HG03378 (cell line): ENCODE data around the gene SERPINA1.
"Not testable (repeated sequence)": the region's sequence is repeated elsewhere in the genome, so short reads cannot be mapped to it uniquely, and the experiment has no call there.

ENCODE experiments used
- ATAC-seq: cut with Tn5 transposase; IDR thresholded peaks from one replicate; pipeline ENCODE4 v1.9.1; 2021; ENCODE audit warnings: mild to moderate bottlenecking, moderate library complexity; ENCODE audit not compliant: unreplicated experiment

SERPINA1 gene

DNA sequence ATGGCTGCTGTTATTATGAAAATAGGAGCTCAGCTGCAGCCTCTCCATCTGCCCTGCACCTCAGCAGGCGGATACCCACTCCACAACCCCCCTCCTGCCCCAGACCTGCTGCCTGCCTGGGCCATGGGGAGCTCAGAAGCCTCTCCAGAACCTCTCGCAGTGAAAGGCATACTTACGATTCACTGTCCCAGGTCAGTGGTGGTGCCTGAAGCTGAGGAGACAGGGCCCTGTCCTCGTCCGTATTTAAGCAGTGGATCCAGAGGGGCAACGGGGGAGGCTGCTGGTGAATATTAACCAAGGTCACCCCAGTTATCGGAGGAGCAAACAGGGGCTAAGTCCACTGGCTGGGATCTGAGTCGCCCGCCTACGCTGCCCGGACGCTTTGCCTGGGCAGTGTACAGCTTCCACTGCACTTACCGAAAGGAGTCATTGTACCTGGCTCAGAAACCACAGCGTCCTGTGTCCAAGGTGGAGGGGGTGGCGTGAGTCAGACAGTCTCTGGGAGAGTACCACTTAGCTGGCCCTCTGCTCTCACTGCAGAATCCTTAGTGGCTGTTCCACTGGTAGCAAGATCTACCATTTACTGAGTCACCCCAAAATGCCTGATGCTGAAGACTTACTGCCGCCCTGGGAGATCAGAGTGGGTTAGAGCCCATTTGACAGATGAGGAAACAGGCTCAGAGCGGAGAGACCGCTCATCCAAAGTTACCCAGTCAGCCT, at the start of gene SERPINA1:
Gene SERPINA1 (minus strand): TSS at position 219 of the 720 bp plus-strand sequence. CDS start 5,365 bp downstream, outside the sequence.
- no peak for ATAC-seq

DNA sequence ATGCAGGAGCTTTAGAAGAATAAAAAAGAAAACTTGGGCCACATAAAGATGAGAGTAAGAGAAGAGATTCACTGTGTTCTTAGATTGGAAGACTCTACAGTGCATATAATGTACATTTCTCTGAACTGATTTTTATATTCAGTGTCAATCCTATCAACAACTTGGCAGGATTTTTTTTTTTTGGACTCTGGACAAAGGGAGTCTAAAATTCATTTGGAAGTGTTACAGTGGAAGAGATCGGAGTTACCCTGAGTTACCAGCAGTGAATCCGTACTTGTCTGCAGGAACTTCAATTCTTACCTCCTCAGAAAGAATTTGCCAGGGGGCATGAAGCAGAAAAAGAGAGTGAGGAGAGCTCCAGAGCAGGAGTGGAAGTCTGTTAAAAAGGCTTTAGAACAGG, 40.2 kb upstream of the SERPINA1 start:
- no peak for ATAC-seq

DNA sequence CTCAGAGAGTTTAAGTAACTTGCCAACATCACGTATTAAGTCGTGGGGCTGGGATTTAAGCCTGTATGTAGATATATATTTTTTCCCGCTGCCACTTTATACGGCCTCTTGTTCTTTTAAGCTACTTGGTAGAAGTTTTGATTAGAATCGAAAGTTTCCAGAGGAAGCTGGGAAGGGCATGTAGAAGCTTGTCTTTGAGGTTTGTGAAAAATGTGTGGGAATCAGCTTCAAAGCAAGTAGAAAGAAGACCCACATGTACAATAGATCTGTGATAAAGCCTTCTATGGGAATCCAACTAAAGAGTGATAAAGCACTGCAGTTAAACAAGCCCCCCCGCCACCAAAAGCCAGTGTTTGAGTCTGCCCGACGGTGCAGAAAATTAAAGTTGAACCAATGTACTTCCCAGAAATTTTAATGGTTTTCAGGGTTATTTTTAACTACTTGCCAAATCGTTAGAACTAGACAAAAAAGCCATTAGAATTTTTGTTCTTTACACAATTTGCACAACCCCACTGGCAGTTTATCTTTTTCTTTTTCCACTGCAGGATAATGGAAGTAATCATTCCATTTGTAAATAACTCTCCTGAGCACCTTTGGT, 38.7 kb upstream of the SERPINA1 start:
- no peak for ATAC-seq

DNA sequence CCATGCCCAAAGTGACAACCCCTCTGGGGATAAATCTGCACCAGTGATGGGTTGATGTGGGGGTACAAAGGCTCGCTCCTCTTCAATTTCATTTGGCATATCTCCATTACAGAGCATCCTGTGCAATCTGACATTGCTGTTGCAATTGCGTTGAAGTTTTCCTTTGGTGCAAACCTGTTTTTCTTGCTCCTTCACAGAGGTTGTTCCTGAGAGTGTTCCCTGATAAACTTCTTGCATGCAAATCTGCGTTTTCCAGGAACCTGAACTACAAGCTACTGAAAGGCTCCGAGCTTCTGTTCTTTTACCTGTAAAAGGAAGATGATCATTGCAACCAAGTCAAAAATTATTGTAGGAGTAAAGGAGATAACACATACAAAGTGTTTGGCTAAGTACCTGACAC, 38.1 kb upstream of the SERPINA1 start:
- ATAC-seq: no peak

DNA sequence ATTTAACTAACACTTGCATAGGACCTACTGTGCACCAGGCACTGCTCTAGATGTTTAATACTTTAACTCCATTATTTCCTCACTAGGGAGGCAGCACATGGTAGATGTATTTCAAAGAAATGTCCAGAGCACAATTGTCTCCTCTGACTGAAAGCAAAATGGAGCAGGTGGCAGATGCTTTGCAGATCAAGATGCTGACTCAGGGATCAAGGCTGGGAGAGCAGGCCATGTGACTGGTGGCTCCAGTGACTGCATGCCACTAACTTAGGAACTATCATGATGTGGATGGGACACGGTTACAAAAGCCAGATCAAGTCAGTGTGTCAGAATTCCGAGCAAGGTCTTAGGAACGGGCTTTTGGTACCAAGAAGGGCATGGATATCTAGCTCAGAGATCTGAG, 36.0 kb upstream of the SERPINA1 start:
- ATAC-seq: no peak

DNA sequence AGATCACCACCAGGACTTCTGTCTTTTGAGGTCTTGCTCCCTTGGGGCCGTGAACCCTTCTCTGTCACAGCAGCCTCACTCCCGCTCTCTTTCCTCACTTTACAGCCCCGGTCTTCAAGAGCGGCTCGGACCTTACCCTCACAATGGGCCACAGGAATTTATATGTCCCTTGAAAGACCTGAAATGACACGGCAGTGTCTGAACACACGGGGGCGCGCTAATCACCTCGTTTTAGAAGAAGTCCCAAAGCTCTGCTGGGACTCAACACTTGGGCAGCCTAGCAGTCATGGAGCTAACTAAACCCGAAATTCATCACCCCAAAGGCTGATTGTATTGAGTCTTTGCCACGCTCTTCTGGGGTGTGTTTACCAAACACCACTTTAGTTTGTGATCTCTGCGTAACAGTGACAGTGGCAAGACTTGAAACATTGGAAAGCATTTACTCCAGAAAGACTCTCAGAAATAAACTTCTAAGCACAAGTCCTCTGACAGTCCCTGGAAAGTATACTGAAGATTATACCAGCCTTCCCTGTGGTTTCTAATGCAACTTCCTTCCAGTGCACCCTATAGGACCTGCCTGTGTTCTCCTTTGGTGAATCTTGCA, 35.2 kb upstream of the SERPINA1 start:
- ATAC-seq: no peak

DNA sequence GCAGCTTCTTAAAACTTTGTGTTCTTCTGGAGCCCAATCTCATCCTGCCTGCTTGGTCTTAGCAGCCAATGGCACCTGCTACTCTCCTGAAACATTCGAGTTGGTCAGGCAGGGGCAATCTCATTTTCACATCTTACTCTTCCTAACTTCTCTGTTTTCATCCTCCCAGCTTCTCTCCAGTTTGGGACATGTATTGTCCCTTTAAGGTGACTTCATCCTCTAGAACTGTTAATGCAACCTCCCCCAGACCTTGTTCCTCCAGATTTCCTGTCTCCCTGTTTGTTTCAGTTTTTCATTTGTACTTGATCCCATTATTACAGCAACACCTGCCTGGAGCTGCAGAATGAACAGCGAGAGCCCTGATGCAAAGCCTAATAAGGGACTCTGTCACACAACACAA, 32.9 kb upstream of the SERPINA1 start:
- ATAC-seq: no peak

DNA sequence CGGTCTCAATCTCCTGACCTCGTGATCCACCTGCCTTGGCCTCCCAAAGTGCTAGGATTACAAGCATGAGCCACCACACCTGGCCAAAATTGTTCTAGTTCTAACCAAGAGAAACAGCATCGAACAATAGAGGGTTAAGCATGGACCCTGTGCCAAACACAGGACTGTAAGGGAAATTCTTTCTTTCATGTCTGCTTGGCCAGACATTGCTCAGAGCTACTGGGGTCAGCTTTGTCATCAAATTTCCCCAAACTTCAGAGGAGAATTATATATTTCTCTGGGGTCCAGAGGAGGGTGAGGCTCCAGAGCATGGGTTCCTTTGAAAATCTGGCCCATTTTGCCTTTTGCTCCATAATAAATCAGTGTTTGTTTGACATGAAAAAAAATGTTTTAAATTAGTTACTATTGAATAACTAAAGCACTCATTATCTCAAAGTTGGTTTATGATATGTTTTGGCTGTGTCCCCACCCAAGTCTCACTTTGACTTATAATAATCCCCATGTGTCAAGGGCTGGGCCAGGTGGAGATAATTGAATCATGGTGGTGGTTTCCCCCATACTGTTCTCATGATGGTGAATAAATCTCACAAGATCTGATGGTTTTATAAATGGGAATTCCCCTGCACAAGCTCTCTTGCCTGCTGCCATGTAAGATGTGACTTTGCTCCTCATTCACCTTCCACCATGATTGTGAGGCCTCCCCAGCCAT, 29.2 kb upstream of the SERPINA1 start:
- not testable (repeated sequence) for ATAC-seq

DNA sequence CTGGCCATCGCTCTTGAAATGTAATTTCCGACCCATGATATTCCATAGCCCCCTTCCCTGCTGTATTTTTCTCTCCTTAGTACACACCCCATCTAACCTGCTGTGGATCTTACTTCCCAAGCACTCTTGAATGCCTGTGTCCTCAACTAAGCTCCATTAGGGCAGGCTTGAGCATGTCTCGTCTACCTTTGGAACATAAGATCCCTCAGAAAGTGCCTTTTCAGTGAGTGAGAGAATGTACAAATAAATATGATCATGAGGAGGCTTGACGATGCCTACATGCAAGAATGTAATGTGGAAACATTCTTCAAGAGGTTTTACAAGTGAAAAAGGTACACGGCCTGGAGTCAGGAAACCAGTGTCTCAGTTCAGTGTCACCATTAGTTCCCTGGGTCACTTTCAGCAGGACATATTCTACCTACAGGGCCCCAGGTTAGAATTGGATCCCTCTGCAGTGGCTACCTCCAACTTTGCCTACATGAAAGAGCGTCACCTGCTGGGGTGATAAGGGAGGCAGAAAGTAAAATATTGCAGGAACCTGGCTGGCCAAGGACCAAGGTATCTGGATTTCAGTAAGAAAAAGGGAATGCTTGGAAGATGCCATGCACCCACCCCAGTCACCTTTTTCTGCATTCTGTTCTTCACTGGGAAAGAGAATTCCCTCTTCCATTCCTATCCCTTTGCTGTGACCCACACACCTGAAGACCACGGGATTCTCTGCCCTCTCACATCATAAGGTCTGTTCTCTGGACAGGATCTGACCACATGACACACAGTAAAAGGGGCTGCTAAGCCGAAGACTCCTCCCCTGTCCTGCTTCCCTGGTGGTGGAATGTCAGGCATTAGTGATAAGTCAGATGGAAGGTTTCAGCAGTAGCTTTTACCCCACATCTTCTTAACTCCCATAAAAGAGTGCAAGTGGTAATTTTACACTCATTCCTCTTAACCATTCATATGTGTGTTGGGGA, 24.6 kb upstream of the SERPINA1 start:
- no peak for ATAC-seq

DNA sequence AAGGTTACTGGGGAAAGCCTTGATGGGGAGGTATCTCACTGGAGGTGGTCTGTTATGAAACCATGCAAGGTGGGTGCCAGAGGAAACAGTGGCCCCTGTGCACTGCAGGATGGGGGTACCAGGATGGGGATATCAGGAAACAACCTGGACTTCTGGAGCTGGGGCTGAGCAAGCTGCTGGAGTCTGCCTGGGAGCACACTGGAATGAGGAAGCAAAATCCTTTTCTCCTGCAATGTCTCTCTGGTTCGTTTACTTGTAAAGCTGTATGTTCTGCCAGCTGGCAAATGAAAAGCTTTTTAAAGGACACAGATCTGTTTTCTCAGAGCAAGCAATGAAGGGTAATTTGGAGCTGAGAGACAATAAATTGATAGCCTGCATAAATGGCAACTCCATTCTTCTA, 23.2 kb upstream of the SERPINA1 start:
- ATAC-seq: no peak

DNA sequence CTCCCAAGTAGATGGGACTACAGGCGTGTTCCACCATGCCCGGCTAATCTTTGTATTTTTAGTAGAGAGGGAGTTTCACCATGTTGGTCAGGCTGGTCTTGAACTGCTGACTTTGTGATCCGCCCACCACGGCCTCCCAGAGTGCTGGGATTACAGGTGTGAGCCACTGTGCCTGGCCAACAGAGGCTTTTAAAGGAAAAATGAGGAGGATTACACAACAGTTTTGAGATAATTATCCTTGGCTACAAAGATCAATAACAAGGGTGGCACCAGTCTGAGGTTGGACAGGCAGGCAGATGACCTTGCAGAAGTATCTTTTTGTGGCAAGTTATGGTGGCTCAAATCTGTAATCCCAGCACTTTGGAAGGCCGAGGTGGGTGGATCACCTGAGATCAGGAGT, 21.0 kb upstream of the SERPINA1 start:
- not testable (repeated sequence) for ATAC-seq

DNA sequence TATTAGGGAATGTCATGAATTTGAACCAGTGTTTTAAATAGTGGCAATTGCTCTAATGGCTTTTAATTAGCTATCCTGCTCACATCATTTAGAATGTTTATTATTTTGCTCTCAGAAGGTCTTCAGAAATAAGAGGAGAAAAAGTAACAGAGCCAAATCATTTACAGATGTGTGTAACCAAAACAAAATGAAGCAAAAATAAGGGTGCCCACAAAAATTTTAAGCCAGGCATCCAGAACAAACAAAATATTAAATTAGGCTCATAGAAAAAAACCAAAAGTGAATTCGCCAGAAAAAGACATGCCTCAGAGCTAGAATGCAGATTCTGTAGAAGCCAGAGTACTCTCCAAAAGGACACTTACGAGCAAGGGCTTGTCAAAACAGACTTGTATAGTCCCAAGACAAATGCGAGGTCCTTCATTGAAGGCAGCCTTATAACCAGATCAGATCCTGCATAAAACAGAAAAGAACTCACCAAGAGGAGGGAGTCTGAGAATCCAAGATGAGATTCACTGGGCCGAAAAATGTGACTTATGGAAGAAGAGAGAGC, 20.2 kb upstream of the SERPINA1 start:
- ATAC-seq: no peak

DNA sequence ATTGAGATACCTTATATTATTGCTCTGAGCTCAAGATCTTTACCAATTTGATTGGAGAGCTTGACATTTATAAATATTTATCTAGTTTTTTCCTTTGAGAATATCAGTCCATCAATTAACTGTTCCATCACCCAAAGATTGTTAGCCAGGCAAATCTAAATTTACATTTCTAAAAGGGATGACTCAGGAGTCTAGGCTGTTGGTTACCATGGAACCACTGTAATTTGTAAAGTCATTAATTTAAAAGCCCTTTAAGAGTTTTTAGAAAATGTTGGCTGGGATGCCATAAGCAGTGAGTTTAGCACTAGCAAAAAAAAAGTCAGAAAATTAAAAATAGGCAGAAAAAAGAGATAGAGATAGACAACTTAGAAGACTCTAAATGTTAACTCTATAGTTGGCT, 19.5 kb upstream of the SERPINA1 start:
- ATAC-seq: no peak

DNA sequence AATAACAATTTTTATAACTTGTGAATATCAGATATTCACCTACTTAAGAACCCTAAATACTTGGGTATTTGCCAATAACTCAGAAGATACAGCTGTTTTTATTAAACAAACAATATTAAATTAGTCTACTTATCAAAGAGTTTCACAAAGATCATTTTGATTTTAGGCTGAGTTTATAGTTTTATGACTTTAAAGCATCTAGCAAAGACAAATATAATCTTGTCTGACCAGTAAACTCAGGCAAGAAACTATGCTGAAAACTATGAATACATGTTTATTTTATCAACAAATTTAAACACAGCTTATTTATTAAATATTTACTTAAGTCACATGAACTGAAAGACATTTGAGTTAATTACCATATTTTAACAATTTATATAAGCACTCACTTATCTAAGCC, 18.5 kb upstream of the SERPINA1 start:
- ATAC-seq: no peak

DNA sequence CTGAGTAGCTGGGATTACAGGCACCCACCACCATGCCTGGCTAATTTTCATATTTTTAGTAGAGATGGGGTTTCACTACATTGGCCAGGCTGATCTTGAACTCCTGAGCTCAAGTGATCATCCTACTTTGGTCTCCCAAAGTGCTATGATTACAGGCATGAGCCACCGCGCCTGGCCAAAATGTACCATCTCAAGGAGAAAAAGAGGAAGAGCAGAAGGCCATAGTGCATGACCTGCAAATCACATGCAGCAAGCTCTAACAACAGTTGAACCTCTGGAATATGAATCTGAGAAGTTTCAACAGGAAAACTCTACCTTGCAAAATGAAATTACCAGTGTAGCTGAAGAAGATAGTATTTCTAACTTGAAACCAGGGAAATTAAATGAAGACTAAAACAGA, 17.1 kb upstream of the SERPINA1 start:
- no peak for ATAC-seq

DNA sequence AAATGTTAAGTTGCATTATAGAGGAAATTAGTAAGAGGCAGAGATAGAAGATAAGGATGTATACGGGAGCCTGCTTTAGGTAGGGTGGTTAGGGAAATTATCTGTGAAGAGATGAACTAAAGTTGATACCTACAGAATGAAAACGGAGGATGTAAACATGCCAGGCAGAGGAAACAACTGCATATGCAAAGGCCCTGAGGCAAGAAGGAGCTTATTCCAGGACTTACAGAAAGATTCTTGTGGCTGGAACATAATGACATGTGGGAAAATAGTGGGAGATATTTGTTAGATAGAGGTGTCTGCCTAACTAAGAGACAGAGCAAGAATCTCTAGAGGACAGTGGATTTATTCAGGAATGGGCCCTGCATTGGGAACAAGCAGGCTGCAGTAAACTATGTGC, 16.2 kb upstream of the SERPINA1 start:
- ATAC-seq: no peak

DNA sequence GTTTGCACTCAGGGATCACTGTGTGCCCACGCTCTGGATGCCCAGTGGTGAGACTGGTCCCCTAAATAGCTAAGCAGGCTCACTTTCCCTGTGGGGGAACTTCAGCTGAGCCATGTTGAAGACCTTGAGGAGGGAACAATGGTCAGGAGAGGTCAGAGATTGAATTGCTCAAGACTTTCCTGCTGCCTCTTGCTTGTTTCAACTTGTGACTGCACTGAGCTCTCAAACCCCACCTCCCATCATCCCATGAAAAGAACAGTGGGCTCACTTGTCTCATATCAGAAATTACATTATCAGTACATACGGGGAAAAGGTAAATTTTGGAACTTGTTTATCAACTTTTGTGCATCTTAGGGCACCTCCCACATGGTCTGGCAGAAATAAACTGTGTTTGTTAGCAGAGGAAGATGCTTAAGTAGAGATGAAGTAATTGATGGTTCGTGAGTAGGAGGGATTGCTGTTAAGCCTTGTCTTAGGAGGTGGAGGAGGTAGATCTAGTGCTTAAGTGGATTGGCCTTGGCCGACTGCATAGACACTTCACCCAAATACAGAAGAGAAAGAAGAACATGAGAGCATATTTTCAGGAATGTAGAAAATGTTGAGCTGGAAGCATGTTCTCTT, 15.0 kb upstream of the SERPINA1 start:
- no peak for ATAC-seq

DNA sequence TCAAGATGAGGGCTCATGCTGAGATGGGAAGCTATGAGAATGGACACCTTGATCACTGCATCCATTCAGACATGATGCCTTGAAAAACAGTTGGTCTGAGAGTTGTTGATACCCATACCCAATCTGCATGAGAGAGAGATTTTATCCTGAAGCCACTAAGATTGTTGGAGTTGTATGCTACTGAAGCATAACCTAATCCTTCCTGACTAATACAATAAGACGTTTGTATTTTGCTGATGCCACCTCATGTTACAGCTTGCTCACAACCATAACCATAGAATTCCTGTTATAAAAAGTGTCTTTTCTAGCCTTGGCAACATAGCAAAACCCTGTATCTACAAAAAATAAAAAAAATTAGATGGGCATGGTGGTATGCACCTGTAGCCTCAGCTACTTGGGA, 12.7 kb upstream of the SERPINA1 start:
- no peak for ATAC-seq

DNA sequence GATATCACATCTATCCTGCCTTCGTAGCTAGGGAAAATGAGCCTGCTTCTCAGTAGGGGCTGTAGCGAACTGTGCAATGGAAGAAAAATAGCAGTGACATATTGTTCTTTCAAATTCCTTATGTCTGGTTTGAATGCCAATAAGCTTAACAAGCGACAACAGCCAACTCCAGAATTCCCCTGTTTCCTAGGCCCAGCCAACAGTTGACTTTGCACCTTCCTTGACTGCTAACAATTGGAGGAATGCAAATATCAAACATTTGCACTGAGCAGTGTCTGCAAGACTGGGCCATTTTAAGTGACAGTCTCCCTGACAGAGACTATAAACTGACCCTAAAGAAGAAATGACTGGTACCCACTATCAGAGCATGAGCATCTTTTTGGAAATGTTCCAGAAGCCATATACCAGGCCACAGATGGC, 12.0 kb upstream of the SERPINA1 start:
- ATAC-seq: no peak

DNA sequence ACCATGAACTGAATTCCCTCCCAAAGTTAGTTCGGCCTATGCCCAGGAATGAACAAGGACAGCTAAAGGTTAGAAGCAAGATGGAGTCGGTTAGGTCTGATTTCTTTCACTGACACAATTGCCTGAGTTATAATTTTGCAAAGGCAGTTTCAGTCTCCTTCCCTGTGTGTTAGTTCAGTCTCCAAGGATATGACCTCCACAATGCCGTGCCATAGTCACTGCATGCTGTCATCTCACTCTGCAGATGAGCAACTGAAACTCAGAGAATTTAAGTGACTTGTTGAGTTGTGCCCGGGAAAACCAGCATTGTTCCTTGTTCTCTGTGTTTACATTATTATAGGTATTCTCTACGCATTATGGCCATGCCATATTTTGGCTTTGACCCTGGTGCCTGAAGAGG, 10.1 kb upstream of the SERPINA1 start:
- no peak for ATAC-seq
